ENCODE data around the gene CLEC18C.
"Not testable (repeated sequence)": the region's sequence is repeated elsewhere in the genome, so short reads cannot be mapped to it uniquely, and the experiment has no call there.

The CLEC18C gene

GRCh38 chr16:70204668-70205405 is 31.2 kb downstream of the CLEC18C start:
- in situ Hi-C loops (cut with HindIII; ENCODE audit: low sequenced_read_pairs) = not testable (repeated sequence)

- in situ Hi-C loops (cut with HindIII; ENCODE audit: low sequenced_read_pairs) = not testable (repeated sequence)
Observed at GRCh38 chr16:70206382-70206781, 32.8 kb downstream of the CLEC18C start.

- in situ Hi-C loops (cut with HindIII; ENCODE audit: low sequenced_read_pairs) = not testable (repeated sequence)
Observed at GRCh38 chr16:70218586-70218985, 45.0 kb downstream of the CLEC18C start.

- in situ Hi-C loops (cut with HindIII; ENCODE audit: low sequenced_read_pairs) = not testable (repeated sequence)
Observed at GRCh38 chr16:70222574-70222973, 49.0 kb downstream of the CLEC18C start.

- in situ Hi-C loops (cut with HindIII; ENCODE audit: low sequenced_read_pairs) = not testable (repeated sequence)
Observed at GRCh38 chr16:70223216-70223615, 49.6 kb downstream of the CLEC18C start.

GRCh38 chr16:70223971-70224513 is 50.5 kb downstream of the CLEC18C start:
- in situ Hi-C loops (cut with HindIII; ENCODE audit: low sequenced_read_pairs) = not testable (repeated sequence)

GRCh38 chr16:70224645-70225044 is 51.1 kb downstream of the CLEC18C start:
- in situ Hi-C loops (cut with HindIII; ENCODE audit: low sequenced_read_pairs) = not testable (repeated sequence)

- in situ Hi-C loops (cut with HindIII; ENCODE audit: low sequenced_read_pairs) = not testable (repeated sequence)
Observed at GRCh38 chr16:70225430-70225829, 51.8 kb downstream of the CLEC18C start.

- in situ Hi-C loops (cut with HindIII; ENCODE audit: low sequenced_read_pairs) = not testable (repeated sequence)
Observed at GRCh38 chr16:70226024-70226423, 52.4 kb downstream of the CLEC18C start.

GRCh38 chr16:70231831-70232230 is 58.2 kb downstream of the CLEC18C start:
- in situ Hi-C loops (cut with HindIII; ENCODE audit: low sequenced_read_pairs) = not testable (repeated sequence)

Data from endothelial cell of hepatic sinusoid (primary cell).